ENCODE results near the gene PSD4. TPM values are rescaled to one million over a fixed set of nuclear protein-coding genes. Genes with fewer than 3 reads are reported as not detected.

The PSD4 gene
- polyA plus RNA-seq, 3 donors, result 11.2 to 14.1 (median 12.0) TPM

DNA sequence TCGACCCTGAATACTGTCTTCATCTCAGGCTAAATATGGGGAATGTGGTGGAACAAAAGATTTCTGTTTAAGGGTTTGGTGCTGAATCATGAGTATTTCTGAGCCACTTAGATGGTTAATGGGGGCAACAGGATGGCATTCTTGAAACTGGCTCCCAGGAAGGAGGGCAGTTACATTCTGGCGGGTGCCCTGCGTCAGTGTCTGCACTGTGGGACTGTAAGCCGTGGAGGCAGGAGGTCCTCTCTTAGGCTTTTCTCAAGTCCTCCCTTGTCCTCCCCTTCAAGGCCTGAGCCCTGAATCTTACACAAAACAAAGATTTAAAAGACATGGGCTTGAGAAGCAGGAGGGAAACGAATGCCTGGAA is 45.7 kb downstream of the PSD4 start:
- DNase-seq, result no peak

DNA sequence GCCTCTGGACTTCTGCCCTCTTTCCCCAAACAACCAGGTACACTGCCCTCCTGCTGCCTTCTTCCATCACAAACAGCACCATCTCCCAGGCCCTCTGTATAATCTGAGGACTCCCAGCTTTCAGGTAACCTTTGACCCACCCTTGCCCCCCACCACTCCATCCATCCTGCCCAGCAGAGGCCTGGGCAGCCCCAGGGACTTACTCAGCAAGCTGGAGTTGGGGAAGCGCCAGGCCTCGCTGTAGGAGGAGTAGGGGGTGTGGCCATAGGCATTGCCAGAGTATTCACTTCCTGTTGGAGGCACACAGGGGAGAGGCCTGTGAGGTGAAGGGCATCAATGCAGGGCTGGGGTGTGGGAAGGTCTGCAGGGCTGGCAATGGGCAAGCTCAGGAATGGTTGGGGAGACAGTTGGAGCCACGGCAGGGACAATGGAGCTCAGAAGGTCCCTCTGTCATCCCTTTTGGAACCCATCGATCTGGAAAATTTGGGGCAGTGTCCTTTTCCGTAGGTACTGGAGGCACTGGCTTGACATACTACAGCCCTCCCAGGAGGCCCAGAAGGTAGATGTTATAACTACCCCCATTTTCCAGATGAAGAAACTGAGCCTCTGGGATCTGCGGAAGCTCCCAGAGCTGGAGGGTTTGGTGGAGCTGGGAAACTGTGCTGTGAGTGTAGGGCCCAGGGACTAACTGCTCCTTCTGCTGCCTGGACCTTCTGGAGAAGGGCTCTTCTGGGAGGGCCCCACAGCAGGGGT is 46.3 kb downstream of the PSD4 start:
- no peak for DNase-seq

- no peak for DNase-seq
These were observed 47.4 kb downstream of the PSD4 start for GRCh38 chr2:113220970-113221708.

GRCh38 chr2:113221846-113222245 is 48.1 kb downstream of the PSD4 start:
- DNase-seq, result no peak

GRCh38 chr2:113223813-113224212 is 50.0 kb downstream of the PSD4 start:
- DNase-seq, result no peak

DNA sequence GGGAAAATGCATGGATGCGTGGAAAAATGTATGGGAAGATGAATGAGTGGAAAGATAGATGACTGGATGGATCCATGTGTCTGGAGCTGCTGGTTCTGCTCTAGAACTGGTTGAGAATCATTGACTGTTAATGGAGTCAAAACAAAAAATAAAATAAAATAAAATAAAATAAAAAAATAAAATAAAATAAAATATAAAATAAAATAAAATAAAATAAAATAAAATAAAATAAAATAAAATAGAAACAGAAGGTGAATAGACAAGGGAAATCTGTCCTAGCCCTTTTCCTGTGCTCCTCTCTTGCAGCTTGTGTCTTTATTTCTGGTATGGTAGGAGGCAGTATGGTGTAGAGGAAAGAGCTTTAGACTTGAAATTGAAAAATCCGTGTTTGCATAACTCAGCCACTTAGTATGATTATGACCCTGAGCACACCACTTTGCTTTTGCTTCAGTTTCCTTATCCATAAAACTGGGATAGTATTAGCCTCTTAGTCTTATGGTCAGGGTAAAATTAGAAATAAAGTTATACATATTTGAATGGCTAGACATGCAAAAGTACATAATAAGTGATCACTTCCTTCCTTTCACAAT is 51.0 kb downstream of the PSD4 start:
- no peak for DNase-seq

GRCh38 chr2:113225263-113226259 is 51.8 kb downstream of the PSD4 start:
- peak; percentile 94 for DNase-seq

- no peak for DNase-seq
These were observed 52.7 kb downstream of the PSD4 start for GRCh38 chr2:113226462-113226861.

DNA sequence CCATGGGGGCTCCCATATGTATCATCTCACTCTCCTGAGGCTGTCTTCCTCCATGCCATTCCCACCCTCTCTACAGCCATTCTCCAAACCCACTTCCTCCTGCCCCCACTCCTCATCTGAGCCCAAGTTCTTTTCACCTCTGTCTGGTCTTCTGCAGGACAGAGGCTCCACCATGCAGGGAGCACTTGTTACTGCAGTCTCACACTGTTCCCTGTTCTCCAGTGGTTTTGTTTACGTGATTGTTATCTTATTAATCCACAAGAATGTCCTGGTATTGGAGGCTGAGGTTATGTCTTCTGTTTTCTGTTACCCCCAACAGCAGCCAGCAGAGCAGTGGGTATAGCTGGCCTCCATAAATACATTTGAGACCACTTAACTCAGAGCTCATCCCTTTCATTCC is 53.5 kb downstream of the PSD4 start:
- DNase-seq, result no peak

- DNase-seq, result no peak
These were observed 53.9 kb downstream of the PSD4 start for GRCh38 chr2:113227698-113228097.

- DNase-seq, result no peak
These were observed 54.6 kb downstream of the PSD4 start for GRCh38 chr2:113228351-113228750.

- DNase-seq, result no peak
These were observed 55.4 kb downstream of the PSD4 start for GRCh38 chr2:113228991-113229716.

- DNase-seq, result no peak
These were observed 56.0 kb downstream of the PSD4 start for GRCh38 chr2:113229795-113230194.

DNA sequence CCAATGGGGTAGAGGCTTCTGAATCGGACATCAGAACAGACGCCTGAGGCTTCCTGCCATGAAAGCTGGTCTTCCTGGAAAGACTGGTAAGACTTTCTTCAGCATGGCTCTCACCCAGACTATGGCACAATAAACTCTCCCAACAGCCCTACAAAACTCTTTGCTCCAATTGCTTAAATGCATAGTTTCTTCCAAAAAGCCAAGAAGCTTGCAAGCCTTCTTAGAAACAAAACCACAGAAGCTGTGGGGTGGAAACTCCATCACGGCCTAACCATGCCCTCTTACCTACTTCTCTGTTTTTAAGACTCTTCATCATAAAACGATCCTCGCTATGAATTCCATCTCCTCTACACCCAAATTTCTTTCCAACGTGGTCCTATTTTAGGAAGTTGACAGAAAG is 56.8 kb downstream of the PSD4 start:
- no peak for DNase-seq

- DNase-seq, result no peak
These were observed 57.3 kb downstream of the PSD4 start for GRCh38 chr2:113231064-113231463.

GRCh38 chr2:113232123-113232522 is 58.4 kb downstream of the PSD4 start:
- DNase-seq, result no peak

- DNase-seq, result no peak
These were observed 59.0 kb downstream of the PSD4 start for GRCh38 chr2:113232740-113233139.

GRCh38 chr2:113233593-113234550 is 60.1 kb downstream of the PSD4 start:
- no peak for DNase-seq

GRCh38 chr2:113234721-113235346 is 61.1 kb downstream of the PSD4 start:
- DNase-seq, result no peak

Measured in renal pelvis (tissue), 4 donors.